Measurements from ENCODE around the gene ANKRD27.
"Not testable (repeated sequence)": the region's sequence is repeated elsewhere in the genome, so short reads cannot be mapped to it uniquely, and the experiment has no call there.

ANKRD27 gene

DNA sequence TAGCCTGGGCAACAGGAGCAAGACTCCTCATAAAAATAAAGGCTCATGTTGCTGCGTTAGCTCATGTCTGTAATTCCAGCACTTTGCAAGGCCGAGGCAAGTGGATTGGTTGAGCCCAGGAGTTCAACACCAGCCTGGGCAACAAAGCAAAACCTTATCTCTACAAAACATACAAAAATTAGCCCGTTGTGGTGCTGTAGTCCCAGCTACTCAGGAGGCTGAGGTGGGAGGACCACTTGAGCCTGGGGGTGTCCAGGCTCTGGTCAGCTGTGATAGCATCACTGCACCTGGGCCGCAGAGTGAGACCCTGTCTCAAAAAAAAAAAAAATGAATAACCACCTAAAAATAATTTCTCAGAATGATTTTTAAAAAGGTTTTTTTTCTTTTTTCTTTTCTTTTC lies 12.7 kb upstream of the ANKRD27 start:
- DNase-seq, result no peak

DNA sequence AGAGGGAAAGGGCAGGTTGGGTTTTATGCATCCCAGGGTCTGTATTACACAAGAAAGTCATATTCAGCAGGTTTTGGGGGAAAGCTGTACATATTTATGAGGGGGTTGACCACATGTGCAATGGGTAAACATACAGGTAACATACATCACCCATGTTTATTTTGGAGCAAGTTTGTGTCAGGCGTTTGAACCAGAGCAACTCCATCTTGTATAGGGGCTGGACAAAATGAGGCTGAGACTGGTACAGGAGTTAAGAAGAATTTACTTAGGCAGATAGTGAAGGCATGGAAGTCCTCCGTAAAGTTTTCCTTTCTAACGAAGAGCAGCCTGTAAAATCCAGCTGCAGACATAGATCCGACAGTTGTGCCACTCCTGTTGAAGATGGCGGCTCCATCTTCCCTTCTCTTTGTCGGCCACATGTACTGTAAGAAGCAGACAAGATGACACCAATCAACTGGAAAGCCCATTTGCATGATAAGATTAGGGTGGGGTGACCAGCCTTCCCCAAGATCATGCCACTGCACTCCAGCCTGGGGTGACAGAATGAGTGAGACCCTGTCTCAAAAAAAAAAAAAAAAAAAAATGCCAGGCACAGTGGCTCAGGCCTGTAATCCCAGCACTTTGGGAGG lies 12.0 kb upstream of the ANKRD27 start:
- no peak for DNase-seq

DNA sequence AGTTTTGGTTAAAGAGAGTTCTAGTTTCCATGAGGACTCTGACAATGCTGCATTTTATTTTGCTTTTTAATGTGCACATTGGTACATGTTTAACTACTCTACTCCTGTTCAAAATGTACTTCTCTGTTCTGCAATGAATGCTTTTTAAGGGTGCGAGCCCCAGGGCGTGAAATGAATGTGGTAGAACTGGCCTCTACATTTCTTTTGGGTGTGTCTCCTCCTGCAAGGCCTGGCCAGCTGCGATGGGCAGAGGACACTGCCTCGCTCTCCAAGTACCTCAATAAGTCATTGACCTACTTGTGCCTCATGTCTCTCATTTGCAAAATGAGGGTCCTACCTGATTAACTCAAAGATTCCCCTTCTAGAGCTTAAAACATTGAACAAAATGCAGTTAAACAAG lies 7.3 kb upstream of the ANKRD27 start:
- DNase-seq, result no peak

DNA sequence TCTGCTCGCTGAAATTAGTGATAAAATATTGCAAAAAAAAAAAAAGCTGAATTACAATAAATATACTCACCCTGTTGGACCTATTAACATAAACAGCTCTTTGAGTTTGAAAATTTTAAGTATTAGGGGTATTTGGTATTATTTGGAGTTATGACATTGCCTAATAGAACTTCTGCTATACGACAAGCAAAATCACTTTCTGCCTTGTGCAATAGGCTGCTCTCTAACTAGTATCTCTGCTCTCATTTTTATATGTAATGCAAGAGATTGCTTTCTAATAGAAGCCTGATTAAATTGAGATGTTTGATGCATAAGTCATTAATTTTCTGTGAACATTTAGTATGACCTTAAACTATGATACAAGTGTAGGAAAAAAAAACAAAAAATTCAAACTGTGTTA lies 6.0 kb upstream of the ANKRD27 start:
- no peak for DNase-seq

DNA sequence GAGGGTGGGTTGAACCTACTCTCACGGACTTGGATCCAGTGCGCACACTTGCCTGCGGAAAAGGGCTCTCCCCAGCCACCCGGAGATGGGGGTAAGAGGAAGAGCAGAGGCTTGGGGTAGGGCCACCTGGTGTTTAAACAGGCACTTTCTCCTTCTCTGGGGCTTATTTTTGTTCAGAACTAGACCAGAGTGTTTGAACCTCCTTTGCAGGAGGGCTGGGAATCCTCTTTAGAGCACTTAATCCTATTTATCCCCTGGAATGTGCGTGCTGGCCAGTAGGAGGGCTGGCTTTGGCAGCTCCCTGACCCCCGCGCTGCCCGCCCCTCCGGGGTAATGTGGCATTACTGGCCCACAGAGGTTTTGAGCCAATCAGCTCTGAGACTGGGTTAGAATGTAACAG lies 2.7 kb upstream of the ANKRD27 start:
- DNase-seq, result no peak

DNA sequence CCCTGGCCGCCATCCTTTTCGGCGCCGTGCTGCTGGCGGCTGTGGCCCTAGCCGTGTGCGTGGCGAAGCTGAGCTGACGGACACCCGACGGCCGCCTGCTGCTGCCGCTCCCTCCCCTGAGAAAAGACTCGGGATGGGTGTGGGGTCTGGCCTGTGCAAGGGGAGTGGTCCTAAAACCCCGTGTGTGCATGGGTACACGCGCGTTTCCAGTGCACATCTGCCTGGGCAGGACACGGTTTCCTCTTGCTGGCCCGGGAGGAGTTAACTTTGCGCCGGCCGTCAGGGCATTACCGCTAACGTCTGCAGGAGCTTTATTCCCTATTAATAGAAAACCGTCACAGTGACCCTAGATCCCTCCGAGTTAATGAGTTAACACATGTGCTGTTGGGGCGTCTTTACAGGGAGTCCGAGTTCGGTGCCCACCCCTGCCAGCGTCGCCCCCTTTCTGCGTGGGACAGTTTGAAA lies 1.9 kb upstream of the ANKRD27 start:
- no peak for DNase-seq

DNA sequence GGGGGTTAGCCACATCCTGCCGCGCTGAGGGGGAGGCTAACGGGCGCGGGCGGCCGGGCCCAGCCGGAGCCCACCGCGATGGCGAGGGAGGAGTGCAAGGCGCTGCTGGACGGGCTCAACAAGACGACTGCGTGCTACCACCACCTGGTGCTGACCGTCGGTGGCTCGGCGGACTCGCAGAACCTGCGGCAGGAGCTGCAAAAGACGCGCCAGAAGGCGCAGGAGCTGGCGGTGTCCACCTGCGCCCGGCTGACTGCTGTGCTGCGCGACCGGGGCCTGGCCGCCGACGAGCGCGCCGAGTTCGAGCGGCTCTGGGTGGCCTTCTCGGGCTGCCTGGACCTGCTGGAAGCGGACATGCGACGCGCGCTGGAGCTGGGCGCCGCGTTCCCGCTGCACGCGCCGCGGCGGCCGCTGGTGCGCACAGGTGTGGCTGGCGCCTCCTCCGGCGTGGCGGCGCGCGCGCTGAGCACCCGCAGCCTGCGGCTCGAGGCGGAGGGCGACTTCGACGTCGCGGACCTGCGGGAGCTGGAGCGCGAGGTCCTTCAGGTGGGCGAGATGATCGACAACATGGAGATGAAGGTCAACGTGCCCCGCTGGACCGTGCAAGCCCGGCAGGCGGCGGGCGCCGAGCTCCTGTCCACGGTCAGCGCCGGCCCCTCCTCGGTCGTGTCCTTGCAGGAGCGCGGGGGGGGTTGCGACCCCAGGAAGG lies 1.4 kb upstream of the ANKRD27 start:
- DNase-seq, result no peak

DNA sequence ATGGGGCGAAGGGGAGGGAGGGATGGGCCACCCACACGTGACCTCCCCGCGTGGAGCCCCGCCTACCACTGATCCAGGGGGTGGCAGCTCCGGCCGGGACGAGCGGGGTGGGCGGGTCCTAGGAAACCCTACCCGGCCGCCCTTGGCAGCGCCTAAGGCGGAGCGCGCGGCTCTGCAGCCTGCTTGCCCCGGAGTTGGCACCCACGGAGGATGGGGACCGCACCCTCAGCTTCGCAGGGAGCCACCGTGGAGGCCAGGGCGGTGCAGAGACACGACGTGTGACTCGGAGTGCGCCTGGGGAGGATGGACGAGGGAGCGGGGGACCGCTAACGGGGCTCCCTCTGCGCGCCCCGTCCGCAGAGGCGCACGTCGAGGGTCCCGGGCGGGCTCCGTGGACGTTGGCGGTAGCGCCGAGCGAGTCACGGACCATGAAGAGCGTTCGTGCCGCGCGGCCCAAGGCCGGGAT lies 773 bp upstream of the ANKRD27 start, which contains the start of gene RGS9BP:
RGS9BP (plus strand) TSS at position 129 of the 466 bp plus-strand sequence. CDS start 416 bp downstream, outside the sequence.
- DNase-seq, result peak; percentile 42

DNA sequence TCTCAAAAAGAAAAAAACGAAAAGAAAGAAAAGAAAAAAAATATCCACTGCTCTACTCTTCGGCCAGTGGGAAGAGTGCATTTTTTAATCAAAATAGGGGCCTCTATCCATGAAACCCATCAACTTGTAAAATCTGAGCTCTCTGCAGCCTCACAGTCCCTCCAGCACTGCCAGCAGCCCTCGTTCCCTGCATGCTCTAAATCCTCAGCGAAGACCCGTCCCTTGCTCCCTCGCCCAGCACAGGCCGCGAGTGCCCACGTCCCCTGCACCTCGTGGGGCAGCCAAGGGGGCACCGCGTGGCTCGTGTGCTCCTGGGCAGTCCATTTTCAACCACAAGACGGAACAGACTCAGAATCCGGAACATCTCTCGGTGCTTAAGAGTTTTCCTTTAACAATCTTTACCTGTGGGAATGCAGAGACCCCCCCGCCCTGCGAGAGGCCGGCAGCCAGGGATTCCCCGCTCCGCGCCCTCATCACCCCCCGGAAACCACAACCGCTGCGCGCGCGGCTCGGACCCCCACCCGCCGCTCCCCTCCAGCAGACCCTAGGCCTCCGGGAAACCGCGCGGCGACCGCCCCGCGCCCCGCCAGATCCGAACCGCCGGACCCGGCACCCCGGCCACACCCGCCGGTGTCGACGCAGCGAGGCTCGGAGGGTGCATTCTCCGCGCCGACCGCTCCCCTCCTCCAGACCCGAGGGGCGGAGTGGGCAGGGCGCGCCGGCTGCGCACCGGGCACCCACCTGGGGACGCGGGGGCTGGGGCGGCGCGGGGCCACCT lies 638 bp downstream of the ANKRD27 start:
- DNase-seq, result no peak

DNA sequence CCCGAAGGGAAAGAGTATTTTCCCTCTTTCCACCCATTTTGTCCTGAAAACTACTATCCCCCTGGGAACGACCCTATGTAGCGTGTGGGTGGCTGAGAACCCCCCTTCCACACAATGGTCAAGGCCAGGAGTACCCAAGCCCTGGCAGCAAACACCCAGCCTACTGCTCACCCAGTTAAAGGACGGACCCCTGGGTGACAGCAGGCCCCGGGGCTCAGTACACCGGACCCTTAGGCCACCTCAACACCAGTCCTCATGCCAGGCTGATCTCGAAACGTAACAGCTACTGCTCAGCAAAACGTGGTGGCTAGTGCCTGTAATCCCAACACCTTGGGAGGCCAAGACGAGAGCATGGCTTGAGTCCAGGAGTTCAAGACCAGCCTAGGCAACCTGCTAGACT lies 1.4 kb downstream of the ANKRD27 start:
- no peak for DNase-seq

DNA sequence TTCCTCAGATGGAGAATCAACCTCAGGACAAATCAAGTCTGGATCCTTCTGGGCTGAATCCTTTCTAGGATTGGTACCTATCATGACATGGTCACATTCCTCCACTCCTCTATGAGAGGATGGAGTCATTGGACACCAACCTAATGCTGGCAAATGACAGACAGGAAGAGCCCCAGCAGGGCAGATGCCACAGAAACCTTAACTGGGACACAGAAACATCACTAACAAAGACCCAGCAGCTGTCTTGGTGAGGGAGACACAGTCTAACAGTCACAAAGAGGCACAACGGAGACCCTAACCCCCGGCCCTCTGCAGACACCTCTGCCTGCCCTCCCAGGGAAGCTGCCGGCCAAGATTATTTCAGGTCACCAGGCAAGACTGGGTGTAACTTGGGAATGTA lies 2.1 kb downstream of the ANKRD27 start:
- DNase-seq, result no peak

DNA sequence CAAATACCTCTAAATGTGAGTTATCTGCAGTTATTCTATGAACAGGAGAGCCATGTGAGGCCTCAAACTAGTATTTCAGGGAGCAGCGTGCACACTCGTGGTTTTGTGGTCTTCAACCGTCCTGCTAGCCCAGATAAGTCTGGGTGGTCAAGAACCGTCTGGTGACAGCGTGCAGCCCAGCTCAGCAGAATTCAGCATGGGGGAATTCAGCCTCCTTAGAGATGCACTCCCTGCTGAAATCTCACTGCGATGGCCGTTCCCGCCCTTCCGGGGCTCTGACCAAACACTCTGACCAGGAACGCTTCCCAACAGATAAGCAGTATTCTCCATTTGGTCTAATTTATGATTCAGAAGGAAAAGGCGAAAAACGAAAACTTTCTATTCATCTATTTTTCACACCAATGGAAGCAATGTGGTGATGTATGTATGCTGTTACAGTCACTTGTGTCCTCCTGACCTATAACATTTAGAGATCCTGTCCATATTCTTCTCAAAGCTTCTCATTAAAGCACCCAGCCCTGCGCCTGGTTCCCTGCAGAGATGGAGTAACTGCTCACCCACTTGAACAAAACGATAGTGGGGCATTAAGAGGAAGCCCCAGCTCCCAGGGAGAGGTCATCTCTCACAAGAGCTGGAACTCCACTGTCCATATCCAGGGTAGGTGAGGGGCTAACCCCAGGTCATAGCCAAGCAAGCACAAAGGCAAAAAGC lies 2.9 kb downstream of the ANKRD27 start:
- DNase-seq, result no peak

DNA sequence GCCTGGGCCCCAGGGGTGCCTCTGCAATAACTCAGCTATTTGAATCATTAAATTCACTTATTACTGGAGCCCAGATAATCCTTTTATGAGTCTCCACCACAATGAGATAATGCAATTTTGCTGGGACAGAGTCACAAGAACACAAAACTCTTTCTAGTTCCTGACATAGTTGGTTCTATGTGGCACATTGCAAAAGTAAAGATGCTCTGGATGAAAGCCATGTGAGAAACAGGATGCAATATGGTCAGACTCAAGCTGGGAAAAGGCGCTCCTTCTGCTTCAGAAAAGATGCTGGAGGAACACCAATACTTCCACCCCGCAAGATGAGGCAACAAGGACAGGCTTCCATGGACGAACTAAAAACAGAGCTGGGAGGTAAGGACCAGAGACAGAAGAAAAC lies 5.7 kb downstream of the ANKRD27 start:
- no peak for DNase-seq

DNA sequence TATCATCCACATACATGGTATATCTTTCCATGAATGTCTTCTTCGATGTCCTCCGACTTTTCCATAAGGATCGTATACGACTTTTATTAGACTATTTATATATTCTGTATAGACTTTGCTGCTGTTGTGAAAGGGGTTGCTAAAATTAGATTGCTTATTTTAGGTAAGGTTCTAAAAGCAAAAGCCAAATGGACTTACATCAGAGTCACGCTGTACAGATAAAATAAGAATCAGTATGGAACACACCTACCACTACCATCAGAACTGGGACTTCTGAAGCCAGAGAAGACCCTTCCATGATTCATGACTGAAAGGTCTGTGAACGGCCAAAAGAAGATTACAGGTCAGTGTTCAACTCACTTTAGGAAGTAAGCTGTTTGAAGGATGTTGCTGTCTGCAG lies 8.9 kb downstream of the ANKRD27 start:
- DNase-seq, result no peak

DNA sequence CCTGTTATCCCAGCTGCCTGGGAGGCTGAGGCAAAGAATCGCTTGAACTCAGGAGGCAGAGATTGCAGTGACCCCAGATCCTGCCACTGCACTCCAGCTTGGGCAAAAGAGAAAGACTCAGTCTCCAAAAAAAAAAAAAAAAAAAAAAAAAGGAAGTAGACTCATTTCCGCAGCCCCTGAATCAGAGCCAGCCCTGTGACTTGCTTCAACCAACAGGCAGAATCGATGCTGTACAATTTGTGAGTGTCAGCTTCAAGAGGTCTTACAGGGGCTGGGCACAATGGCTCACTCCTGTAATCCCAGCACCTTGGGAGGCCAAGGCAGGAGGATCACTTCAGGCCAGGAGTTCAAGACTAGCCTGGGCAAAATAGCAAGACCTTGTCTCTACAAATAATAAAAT lies 12.8 kb downstream of the ANKRD27 start:
- DNase-seq, result no peak

DNA sequence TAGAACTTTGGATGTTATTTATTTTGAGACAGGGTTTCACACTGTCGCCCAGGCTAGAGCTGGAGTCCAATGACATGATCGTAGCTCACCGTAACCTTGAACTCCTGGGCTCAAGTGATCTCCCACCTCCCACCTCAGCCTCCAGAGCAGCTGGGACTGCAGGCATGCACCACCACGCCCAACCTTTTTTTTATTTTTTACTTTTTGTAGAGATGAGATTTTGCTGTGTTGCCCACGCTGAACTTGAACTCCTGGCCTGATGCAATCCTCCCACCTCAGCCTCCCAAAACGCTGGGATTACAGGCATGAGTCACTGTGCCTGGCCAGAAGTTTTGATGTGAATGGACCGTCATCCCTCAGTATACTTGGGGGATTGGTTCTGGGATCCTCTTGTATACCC lies 13.7 kb downstream of the ANKRD27 start:
- DNase-seq, result no peak

DNA sequence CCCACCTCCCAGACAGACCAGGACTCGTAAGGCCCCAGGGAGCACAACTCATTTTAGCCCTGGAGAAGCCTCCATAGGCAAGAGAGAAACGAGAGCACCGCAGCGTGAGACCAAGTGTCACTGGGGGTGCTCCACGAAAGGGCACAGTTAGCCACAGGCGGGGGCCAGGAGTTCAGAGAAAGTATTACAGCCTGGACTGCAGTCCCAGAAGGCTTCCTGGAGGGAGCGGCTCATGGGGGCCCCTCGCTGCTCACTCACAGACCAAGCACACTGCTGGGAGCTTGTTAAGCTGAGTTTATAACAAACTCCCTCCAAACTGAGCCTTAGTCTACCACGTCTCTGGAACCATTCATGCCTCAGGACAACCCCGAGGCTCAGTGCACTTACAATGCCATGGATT lies 16.5 kb downstream of the ANKRD27 start:
- no peak for DNase-seq

DNA sequence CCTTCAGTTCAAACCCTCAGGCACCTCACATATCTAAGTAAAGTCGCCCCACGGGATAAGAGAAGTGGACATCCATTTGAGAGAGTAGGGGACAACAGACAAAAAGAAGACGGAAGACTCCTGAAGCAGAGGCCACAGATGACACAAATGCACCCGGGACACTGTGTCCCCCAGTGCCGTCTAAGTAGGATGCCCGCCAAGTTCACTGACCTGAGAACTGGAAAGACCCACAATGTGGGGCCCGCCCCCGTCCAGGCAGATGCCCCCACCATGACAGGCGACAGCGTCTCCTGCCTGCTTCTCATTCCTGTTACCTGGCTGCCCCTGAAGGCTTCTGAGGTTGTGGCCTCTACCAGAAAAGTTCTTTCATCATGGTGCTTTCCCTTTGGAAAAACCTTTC lies 16.9 kb downstream of the ANKRD27 start:
- DNase-seq, result no peak

DNA sequence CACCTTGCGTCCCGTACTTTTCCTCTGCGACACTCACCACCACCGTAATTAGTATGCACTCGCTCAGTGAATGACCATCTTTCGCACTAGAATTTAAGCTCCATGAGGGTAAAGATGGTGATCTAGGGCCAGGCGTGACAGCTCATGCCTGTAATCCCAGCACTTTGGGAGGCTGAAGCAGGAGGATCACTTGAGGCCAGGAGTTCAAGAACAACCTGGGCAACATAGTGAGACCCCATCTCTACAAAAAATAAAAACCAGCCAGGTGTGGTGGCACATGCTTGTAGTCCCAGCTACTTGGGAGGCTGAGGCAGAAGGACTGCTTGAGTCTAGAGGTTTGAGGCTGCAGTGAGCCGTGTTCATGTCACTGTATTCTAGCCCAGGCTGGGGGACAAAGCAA lies 18.6 kb downstream of the ANKRD27 start:
- DNase-seq, result not testable (repeated sequence)

DNA sequence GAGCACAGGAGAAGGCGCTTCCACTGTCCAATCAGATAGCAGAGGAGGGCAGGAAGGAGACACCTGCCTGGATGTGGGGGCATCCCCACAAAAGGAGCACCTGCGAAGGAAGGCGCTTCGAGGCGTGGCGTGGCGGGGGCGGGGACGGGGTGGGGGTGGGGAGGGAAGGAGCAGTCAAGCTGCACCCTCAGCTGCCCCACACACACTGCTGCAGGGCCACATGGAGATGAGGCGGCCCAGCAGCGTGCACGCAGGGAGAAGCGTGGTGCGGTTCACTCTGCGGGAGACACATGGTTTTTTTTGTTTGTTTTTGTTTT lies 21.4 kb downstream of the ANKRD27 start:
- no peak for DNase-seq

DNA sequence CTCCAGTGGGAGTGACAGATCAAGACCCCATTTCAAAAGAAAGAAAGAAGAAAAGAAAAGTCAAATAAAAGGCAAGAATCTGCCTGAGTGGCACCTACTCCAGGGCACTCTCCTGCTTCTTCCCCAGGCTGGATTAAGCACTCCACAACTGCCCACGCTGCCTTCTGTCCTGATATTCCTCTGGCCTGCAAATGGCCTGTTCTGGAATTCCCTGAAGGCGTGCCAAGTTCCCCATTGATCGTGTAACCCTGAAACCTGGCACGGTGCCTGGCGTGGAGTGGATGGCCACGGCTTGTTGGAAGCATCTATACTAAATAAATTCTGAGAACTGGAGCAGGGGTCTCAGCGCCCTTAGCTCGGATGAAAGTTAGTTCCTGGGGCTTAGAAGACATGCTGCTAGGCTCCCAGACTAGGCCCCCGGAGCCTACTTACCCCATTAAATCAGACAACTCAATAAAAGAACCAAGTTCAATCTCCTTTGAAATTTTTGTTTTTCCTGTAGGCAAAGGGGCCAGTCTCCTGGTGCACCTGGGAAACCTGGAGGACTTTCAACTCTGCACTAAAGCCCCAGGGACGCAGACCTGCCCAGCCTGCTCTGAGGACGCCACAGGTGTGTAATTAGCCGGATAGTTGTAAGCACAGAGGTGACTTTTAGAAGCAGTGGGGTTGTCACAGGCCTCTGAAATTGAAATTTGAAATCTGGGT lies 21.9 kb downstream of the ANKRD27 start:
- DNase-seq, result no peak

DNA sequence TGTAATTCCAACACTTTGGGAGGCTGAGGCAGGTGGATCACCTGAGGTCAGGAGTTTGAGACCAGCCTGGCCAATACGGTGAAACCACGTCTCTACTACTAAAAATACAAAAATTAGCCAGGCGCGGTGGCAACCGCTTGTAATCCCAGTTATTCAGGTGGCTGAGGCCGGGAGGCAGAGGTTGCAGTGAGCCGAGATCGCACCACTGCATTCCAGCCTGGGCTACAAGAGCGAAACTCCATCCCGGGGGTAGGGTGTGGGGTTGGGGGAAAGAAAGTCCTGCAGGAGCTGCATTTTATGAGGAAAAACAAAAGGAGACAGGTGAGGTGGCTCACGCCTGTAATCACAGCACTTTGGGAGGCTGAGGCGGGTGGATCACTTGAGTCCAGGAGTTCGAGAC lies 22.6 kb downstream of the ANKRD27 start:
- DNase-seq, result not testable (repeated sequence)

DNA sequence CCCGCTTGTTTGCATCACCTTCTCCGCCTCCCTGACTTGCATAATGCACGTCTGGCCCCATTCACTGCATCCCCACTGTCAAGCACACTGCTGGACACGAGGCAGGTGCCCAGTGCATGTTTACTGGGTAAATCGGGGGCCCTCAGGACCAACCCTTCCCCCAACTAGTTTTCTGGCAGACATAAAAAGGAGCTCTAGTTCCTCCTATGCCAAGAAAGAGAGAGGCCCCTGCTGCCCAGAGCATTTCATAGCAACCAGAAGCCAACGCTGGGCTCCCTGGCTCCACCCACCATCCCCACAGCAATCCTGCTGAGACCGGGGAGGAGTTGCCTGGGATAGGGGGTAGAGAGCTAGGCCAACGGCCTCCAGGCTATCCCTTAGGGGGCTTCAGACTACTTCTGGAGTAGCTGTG lies 23.2 kb downstream of the ANKRD27 start:
- no peak for DNase-seq
